Fibroblast of skin of abdomen (primary cell): ENCODE data around the gene DMRTC1. TPM values are rescaled to one million over a fixed set of nuclear protein-coding genes. Genes with fewer than 3 reads are reported as not detected.
"Not testable (repeated sequence)": the region's sequence is repeated elsewhere in the genome, so short reads cannot be mapped to it uniquely, and the experiment has no call there.

Source experiments
- DNase-seq: peaks from one replicate; pipeline ENCODE4 v3.0.0-alpha.2; 2013
- polyA plus RNA-seq, 2 experiments: library from polyadenylated mRNA; unstranded; fragments of 120-200 nt; gene quantifications; one replicate each; pipeline ENCODE4 v1.2.1, GENCODE V29; 2013; ENCODE audit not compliant: insufficient read length in 2 of 2

Gene DMRTC1, protein sequence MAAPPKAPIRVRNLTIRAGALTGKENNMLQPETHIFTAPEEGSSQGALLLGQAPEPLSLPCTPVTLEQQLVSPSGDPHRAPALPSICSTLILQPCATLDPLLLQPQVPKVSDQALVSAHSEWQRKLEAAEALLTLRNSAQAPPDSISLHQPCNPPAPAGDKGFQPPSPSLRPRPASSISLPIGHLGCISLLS
- polyA plus RNA-seq (2013, experiment 1 of 2; ENCODE audit: insufficient read length), result not detected
- polyA plus RNA-seq (2013, experiment 2 of 2; ENCODE audit: insufficient read length), result not detected

DNA sequence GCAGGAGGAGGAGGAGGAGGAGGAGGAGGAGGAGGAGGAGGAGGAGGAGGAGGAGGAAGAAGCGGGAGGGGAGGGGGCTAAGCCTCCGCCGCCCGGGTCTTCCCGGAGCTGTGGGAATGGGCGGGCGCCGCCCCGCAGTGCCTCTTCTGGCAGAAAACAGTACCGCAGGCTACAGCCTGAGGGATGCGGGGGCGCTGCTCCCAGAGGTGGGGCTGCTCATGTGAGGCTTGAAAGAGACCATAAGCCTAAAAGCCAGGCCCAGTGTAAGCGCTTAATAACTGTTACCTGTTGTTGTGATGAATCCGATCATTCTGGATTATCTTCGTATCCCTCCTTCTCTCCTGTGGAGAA, at the start of gene DMRTC1:
Gene DMRTC1, minus strand, starts transcription at position 19 of the 351 bp plus-strand sequence. CDS start 68,143 bp downstream, outside the sequence.
- DNase-seq, result not testable (repeated sequence)

DNA sequence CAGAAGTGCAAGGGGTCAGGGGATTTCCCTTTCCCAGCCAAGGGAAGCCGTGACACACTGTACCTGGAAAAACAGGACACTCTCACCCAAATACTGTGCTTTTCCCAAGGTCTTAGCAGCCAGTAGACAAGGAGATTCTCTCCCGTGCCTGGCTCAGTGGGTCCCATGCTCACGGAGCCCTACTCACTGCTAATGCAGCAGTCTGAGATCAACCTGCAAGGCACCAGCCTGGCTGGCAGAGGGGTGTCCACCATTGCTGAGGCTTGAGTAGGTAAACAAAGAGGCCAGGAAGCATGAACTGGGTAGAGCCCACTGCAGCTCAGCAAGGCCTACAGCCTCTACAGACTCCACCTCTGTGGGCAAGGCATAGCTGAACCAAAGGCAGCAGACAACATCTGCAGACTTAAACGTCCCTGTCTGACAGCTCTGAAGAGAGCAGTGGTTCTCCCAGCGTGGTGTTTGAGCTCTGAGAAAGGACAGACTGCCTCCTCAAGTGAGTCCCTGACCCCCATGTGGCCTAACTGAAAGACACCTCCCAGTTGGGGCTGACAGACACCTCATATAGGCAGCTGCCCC, 37.3 kb upstream of the DMRTC1 start:
- DNase-seq, result not testable (repeated sequence)

DNA sequence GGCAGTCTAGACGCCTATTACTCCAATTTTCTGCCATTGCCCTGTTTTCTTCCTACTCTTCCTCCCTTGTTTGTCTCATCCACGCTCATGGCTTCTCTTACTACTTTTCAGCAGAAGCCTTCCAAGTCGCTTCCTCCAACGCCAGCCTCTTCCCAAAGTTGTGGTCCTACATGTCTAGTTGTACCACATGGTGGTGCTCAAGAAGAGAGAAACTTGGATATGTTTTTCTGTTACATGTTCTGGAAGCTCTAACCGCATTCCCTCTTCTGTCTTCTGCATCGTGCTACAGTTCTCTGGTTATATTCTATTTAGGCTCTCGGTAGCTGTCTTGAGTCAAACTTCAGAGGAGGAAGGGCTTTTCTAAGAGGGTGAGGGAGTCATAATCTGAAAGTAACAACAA, 31.2 kb upstream of the DMRTC1 start:
- DNase-seq, result not testable (repeated sequence)

DNA sequence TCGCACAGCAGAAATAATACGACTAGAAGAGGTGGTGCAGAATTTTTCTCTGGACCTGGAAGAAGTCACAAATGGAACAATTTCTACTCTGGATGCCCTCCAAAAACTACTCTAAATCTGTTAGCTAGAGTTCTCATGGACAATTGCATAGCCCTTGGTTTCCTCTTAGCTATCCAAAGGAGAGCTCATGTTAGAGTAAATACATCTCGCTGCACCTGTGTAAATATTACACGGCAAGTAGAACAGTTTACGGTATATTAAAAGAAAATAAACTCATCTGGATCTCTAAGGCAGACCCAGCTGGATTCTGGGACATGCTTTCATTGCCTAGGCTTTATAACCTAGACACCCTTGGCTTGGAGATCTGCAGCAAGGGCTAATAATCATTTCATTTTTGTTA, 28.2 kb upstream of the DMRTC1 start:
- not testable (repeated sequence) for DNase-seq

DNA sequence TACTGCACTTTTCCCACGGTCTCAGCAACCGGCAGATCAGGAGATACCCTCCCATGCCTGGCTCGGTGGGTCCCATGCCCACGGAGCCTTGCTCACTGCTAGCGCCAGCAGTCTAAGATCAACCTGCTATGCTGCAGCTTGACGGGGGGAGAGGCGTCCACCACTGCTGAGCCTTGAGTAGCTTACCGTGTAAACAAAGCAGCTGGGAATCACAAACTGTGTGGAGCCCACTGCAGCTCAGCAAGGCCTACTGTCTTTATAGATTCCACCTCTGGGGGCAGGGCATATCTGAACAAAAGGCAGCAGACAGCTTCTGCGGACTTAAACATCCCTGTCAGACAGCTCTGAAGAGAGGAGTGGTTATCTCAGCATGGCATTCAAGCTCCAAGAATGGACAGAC, 16.3 kb upstream of the DMRTC1 start:
- not testable (repeated sequence) for DNase-seq

DNA sequence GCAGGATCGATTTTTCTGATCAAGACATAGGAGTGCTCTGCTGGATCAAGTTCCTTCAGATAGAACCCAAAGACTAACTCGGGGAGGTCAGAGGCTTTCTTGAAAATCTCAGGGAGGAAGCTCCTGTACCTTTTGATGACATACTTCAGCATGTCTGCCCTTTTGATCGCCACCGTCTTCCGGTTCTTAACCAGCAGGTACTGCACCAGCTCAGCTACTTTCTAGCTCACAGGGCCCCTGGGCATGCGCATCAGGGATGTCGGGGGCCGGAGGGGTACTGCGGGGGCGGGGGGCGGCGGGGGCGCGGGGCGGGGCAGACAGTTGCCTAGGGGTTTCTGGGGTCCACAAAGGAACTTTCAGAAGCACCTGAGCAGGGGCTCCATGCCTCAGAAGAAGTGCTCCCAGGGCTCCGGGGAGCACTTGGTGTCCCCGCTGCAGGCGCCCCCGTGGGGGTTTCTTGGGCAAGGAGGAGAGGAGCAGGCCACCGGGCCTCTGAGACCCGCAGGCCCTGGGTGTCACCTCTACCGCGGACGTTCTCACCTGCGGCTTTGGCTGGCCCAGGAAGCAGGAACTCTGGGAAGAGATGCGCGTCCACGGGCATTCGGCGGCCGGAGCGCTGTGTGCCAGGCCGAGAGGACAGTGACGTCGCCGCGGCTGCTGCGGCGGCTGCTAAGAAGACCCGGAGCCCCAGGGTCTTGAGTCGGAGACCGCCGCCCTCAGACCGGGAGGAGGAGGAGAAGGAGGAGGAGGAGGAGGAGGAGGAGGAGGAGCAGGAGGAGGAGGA, 410 bp downstream of the DMRTC1 start:
- not testable (repeated sequence) for DNase-seq

DNA sequence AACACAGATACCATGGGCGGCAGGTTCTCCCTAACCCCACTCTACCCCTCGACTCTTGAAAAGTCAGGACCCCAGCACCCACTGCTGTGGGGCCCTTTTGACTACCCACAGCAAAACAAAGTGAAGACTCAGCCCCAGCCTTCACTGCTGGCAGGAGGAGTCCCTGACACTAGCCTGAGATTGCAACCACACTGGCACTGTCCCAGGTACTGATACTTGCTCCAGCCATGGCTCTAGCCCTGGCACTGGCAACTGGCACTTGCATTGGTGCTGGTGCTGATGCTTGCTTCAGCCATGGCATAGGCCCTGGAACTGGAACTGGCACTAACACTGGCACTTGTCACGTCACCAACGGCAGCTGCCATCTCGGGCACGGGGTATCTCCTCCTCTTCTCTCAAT, 1.4 kb downstream of the DMRTC1 start:
- not testable (repeated sequence) for DNase-seq

DNA sequence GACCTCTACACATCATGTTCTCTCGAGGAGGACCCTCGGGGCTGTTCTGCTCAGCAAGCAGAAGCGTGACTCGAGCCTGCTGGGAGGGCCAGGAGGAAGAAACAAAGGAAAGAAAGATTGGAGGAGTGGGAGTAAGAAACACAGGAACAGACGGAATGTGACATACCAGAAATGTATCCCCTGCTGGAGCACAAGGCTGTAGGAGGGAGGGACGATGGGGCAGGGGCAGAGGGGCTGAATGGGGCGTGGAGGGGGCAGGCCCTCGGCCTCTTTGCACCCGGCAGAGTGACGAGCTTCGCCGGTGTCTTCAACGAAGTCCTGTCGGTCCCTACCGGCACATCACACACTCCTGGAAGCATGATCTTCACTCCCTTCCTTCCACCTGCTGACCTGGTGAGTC, 5.7 kb downstream of the DMRTC1 start, which contains the start of gene FAM236A:
Gene FAM236A, plus strand, starts transcription at position 301 of the 400 bp plus-strand sequence. Its CDS starts 57 bp downstream, at position 358.
- DNase-seq, result not testable (repeated sequence)

DNA sequence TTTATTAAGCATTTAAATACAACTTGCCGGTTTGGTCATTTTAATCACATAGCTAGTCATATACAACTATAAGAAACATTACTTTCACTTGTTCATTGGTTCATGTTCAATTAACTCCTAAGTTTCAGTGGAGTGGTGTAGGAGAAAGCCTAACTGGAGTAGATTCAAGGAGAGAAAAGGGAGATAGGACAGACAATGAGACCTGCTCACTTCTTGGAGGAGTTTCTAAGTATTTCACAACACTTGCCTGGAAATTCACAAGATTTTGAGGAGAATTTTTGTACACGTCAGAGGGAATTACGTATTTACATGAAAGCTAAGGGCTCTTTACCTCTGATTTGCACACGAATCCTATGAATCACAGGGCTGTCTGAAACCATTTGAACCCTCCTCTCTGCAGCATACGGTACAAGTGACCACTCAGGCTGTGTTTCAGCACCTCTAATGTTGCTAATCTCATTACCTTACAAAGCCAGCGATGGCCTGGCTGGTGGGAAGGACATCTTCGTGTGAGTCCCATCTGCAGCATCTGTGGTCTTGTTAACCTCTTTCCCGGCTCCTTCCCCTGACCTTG, 6.7 kb downstream of the DMRTC1 start:
- DNase-seq, result not testable (repeated sequence)

DNA sequence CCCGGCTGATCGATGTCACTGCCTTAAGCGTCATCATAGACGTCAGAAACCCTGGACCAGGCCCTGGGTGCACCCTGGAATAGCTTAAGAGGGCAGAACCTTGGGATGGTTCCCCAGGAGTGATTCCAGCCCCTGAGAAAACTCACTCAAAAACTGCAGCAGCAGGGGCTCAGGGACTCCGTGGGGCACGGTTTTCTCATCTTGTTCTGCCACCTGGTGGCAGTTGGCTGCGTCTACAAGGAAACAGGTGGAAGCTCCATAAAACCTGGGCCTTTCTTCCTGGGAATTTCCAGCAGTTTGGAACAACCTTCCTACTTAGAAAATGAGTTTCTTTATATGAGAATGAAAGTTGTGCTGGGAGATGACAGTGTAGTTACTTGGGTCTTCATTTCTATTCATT, 7.2 kb downstream of the DMRTC1 start:
- not testable (repeated sequence) for DNase-seq

DNA sequence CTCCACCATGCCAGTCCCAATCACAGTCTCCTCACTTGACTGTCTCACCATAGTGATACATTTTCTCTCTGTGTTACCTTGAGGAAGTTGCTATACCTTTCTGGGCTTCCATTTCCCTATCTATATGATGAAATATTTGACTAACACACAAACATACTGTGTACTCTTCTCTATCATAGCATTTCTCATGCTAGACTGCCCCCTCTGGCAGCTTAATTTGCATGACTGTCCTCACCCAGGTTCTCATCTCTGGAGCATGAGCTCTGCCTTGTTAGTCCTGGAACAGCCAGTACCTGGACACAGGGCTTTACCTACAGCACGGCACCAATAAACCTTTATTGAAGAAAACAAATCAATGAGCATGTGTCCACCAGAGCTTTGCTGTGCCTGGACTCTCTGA, 11.4 kb downstream of the DMRTC1 start:
- DNase-seq, result not testable (repeated sequence)

DNA sequence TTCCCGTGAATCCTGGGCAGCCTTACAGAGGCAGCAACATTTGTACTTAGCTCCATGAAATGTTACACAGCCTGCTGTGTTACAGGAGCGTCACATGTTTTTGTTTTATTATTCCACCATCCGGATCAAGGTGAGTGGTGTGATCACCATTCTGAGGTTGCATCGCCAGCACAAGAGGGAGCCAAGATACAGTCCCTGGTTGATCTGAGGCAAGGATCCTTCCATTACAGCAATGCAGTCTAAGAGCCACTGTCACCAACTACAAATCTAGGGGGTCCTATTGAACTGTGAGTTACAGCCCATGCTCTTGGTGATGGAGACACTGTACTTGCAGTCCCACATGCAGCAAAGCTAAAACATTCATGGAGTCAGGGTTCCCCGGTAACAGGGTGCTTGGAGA, 27.5 kb downstream of the DMRTC1 start:
- DNase-seq, result not testable (repeated sequence)

DNA sequence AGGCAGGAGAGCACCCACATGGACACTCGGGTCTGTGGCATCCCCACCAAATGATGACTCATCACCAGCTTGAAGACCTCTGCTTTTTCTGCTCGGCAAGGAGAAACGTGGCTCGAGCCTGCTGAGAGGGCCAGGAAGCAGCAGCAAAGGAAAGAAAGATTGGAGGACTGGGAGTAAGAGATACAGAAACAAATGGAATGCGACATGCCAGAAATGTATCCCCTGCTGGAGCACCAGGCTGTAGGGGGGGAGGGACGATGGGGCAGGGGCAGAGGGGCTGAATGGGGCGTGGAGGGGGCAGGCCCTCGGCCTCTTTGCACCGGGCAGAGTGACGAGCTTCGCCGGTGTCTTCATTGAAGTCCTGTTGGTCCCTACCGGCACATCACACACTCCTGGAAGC, 31.3 kb downstream of the DMRTC1 start, which contains the start of gene FAM236C:
Gene FAM236C, plus strand, starts transcription at position 301 of the 400 bp plus-strand sequence. CDS start 100 bp downstream, outside the sequence.
- not testable (repeated sequence) for DNase-seq

DNA sequence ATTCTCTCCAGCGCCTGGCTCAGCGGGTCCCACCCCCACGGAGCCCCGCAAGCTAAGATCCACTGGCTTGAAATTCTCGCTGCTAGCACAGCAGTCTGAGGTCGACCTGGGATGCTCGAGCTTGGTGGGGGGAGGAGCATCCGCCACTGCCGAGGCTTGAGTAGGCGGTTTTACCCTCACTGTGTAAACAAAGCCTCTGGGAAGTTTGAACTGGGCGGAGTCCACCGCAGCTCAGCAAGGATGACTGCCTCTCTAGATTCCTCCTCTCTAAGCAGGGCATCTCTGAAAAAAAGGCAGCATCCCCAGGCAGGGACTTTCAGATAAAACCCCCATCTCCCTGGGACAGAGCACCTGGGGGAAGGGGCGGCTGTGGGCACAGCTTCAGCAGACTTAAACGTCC, 53.9 kb downstream of the DMRTC1 start:
- DNase-seq, result not testable (repeated sequence)

DNA sequence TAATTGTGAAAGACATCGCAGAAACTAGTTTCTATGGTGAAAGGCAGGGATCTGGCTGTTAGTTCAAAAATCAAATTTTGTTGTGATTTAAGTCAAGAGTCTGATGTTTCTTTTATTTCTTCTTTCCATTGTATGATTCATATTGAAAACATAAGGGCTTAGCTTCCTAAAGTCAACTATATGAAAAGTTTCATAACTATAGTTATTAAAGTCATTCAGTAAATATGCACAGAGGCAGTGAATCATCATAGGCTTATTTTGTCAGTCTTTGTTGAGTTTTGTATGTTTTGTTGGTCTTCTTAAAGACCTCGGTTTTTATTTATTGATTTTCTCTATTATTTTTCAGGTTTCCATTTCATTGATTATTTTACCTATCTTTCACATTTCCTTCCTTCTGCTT, 60.7 kb downstream of the DMRTC1 start:
- DNase-seq, result not testable (repeated sequence)

DNA sequence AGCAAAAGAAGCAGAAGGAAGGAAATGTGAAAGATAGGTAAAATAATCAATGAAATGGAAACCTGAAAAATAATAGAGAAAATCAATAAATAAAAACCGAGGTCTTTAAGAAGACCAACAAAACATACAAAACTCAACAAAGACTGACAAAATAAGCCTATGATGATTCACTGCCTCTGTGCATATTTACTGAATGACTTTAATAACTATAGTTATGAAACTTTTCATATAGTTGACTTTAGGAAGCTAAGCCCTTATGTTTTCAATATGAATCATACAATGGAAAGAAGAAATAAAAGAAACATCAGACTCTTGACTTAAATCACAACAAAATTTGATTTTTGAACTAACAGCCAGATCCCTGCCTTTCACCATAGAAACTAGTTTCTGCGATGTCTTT, 106.1 kb downstream of the DMRTC1 start:
- DNase-seq, result not testable (repeated sequence)

DNA sequence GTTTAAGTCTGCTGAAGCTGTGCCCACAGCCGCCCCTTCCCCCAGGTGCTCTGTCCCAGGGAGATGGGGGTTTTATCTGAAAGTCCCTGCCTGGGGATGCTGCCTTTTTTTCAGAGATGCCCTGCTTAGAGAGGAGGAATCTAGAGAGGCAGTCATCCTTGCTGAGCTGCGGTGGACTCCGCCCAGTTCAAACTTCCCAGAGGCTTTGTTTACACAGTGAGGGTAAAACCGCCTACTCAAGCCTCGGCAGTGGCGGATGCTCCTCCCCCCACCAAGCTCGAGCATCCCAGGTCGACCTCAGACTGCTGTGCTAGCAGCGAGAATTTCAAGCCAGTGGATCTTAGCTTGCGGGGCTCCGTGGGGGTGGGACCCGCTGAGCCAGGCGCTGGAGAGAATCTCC, 112.9 kb downstream of the DMRTC1 start:
- DNase-seq, result not testable (repeated sequence)
